ENCODE data around the gene ITIH6. TPM values are rescaled to one million over a fixed set of nuclear protein-coding genes. Genes with fewer than 3 reads are reported as not detected.
A peak's percentile ranks its signal among the peaks of the same experiment; 100 is the strongest.
"Not testable (repeated sequence)": the region's sequence is repeated elsewhere in the genome, so short reads cannot be mapped to it uniquely, and the experiment has no call there.

The ITIH6 gene
- total RNA-seq, 2 donors from 2014 or later = not detected

DNA sequence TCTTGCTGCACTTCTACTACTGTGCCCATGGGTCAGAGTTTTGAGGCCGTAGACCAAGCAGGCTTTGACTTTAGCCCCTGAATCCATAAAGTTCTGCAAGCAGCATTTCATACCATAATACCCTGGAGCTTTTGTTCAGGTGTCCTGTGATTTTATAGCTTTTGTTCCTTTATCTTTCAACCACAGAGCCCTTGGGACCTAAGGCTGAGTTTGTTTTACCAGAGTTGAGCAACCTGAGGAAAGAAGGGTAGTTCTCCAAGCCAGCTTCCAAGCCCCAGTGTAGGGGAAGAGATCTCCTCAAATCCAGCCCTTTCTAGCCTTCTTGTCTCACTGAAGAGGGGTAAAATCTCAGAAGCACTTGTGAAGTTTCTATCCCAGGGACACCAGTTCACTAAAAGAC, 44.6 kb upstream of the ITIH6 start:
- H3K36me3 Mint-ChIP-seq (ENCODE audit: low read depth) = no peaks in the 10 kb centered on the region
- H3K27me3 Mint-ChIP-seq (ENCODE audit: insufficient read depth) = peaks cover 1% of the 10 kb centered on the region
- no peak for TF ChIP-seq CTCF (conservative IDR thresholded peaks at IDR 0.05)
- Histone ChIP-seq H3K9ac (ENCODE audit: extremely low read depth, low read length, poor library complexity, severe bottlenecking) (no peak overlapping the region), H3K4me3 (ENCODE audit: low read length) (no peak overlapping the region), H3K27ac (ENCODE audit: low read depth, low read length) (no peak overlapping the region), H3K9me3 (ENCODE audit: control insufficient read depth, low read length) (no peaks in the 10 kb centered on the region), H3K4me1 (ENCODE audit: control insufficient read depth, insufficient read depth, low read length) (no peaks in the 10 kb centered on the region), H3K27me3 (ENCODE audit: control insufficient read depth, insufficient read depth, low read length, poor library complexity, severe bottlenecking) (no peaks in the 10 kb centered on the region), H3K36me3 (ENCODE audit: control insufficient read depth, insufficient read depth, low read length) (no peaks in the 10 kb centered on the region)
- no peak overlapping the region for H3K4me3 Mint-ChIP-seq
- H3K9me3 Mint-ChIP-seq = peaks cover 61% of the 10 kb centered on the region
- H3K4me1 Mint-ChIP-seq = peaks cover 3% of the 10 kb centered on the region
- 92% methylated on average over 1 of the region's 1 CpG; no CpG with 5 or more reads in 1 of the 2 experiments for WGBS, 2 experiments (ENCODE audit: insufficient coverage in 1 of 2, insufficient read length in 1 of 2)
- no peak overlapping the region for H3K27ac Mint-ChIP-seq
- no peak for DNase-seq

GRCh38 chrX:54841184-54841874, 43.3 kb upstream of the ITIH6 start:
- H3K4me3 Mint-ChIP-seq = peak overlapping the region; percentile 25

GRCh38 chrX:54838583-54838982, 40.5 kb upstream of the ITIH6 start:
- no peak overlapping the region for H3K4me3 Mint-ChIP-seq
- H3K9me3 Mint-ChIP-seq = peaks cover 64% of the 10 kb centered on the region
- no peaks in the 10 kb centered on the region for H3K36me3 Mint-ChIP-seq (ENCODE audit: low read depth)
- Histone ChIP-seq H3K4me1 (ENCODE audit: control insufficient read depth, insufficient read depth, low read length) (no peaks in the 10 kb centered on the region), H3K9ac (ENCODE audit: extremely low read depth, low read length, poor library complexity, severe bottlenecking) (no peak overlapping the region), H3K36me3 (ENCODE audit: control insufficient read depth, insufficient read depth, low read length) (no peaks in the 10 kb centered on the region), H3K4me3 (ENCODE audit: low read length) (no peak overlapping the region), H3K9me3 (ENCODE audit: control insufficient read depth, low read length) (no peaks in the 10 kb centered on the region), H3K27ac (ENCODE audit: low read depth, low read length) (no peak overlapping the region), H3K27me3 (ENCODE audit: control insufficient read depth, insufficient read depth, low read length, poor library complexity, severe bottlenecking) (no peaks in the 10 kb centered on the region)
- TF ChIP-seq CTCF (conservative IDR thresholded peaks at IDR 0.05) = no peak
- H3K27ac Mint-ChIP-seq = no peak overlapping the region
- H3K4me1 Mint-ChIP-seq = peaks cover 3% of the 10 kb centered on the region
- 87 to 100% methylated on average over 1 to 3 of the region's 3 CpGs for WGBS, 2 experiments (ENCODE audit: insufficient coverage in 1 of 2, insufficient read length in 1 of 2)
- H3K27me3 Mint-ChIP-seq (ENCODE audit: insufficient read depth) = peaks cover 3% of the 10 kb centered on the region
- DNase-seq = no peak

More at GRCh38 chrX:54841184-54841874, 43.3 kb upstream of the ITIH6 start:
- H3K4me3 ChIP-seq (ENCODE audit: low read length); H3K36me3 Mint-ChIP-seq (ENCODE audit: low read depth); H3K9ac ChIP-seq (ENCODE audit: extremely low read depth, low read length, poor library complexity, severe bottlenecking); H3K4me1 Mint-ChIP-seq; H3K27me3 Mint-ChIP-seq (ENCODE audit: insufficient read depth); H3K36me3 ChIP-seq (ENCODE audit: control insufficient read depth, insufficient read depth, low read length); H3K27me3 ChIP-seq (ENCODE audit: control insufficient read depth, insufficient read depth, low read length, poor library complexity, severe bottlenecking); H3K9me3 ChIP-seq (ENCODE audit: control insufficient read depth, low read length); H3K4me1 ChIP-seq (ENCODE audit: control insufficient read depth, insufficient read depth, low read length): not testable (repeated sequence)
- 100% methylated on average over 1 of the region's 3 CpGs; no CpG with 5 or more reads in 1 of the 2 experiments for WGBS, 2 experiments (ENCODE audit: insufficient coverage in 1 of 2, insufficient read length in 1 of 2)
- Mint-ChIP-seq H3K9me3 (peaks cover 55% of the 10 kb centered on the region), H3K27ac (peak overlapping the region; percentile 76)
- peak overlapping the region; percentile 80 for H3K27ac ChIP-seq (ENCODE audit: low read depth, low read length)
- peak; percentile 61 for DNase-seq
